Hematopoietic multipotent progenitor cell (in vitro differentiated cells): Measurements from ENCODE around the gene MIF. TPM values are rescaled to one million over a fixed set of nuclear protein-coding genes. Genes with fewer than 3 reads are reported as not detected.
"Not testable (repeated sequence)": the region's sequence is repeated elsewhere in the genome, so short reads cannot be mapped to it uniquely, and the experiment has no call there.

Source experiments
- DNase-seq, 3 donors: peaks; one replicate each; pipeline ENCODE4 v3.0.0-alpha.2; 2011 to 2015; ENCODE audit warnings: low read depth in 2 of 3, low spot score in 2 of 3
- total RNA-seq: library from RNA; depleted of rRNA; stranded (reverse); fragments of >200 nt; gene quantifications from one replicate; pipeline ENCODE4 v1.2.3, GENCODE V29; 2012

MIF gene
- 243 TPM for total RNA-seq

DNA sequence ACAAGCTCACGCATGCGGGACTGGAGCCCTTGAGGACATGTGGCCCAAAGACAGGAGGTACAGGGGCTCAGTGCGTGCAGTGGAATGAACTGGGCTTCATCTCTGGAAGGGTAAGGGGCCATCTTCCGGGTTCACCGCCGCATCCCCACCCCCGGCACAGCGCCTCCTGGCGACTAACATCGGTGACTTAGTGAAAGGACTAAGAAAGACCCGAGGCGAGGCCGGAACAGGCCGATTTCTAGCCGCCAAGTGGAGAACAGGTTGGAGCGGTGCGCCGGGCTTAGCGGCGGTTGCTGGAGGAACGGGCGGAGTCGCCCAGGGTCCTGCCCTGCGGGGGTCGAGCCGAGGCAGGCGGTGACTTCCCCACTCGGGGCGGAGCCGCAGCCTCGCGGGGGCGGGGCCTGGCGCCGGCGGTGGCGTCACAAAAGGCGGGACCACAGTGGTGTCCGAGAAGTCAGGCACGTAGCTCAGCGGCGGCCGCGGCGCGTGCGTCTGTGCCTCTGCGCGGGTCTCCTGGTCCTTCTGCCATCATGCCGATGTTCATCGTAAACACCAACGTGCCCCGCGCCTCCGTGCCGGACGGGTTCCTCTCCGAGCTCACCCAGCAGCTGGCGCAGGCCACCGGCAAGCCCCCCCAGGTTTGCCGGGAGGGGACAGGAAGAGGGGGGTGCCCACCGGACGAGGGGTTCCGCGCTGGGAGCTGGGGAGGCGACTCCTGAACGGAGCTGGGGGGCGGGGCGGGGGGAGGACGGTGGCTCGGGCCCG is at the start of gene MIF:
TSS of gene MIF (plus strand) at position 439 of the 765 bp plus-strand sequence. CDS start at position 531, 92 bp downstream.
- DNase-seq = peak; percentile 85 to 97 (median 94)

DNA sequence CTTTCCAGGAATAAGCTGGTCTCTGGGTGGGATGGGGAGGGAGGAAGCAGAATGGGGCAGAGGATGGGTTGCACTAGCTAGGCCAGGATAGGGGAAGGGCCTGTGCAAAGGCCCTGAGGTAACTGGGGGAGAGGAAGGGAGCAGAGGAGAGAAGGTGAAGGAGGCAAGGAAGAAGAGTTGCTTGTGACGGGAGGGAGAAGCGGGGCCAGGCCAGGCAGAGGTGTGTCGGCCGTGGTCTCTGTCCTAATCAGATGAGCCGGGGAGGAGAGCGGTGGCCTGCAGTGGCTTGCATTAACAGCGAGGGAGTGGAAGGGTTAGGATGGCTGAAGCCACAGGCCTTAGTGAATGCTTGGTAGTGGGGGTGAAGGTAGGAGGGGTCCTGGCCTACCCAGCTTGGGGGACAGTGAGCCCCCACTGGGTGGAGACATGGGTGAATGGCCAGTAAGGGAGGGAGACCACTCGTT is 49.4 kb upstream of the MIF start:
- DNase-seq = no peak

DNA sequence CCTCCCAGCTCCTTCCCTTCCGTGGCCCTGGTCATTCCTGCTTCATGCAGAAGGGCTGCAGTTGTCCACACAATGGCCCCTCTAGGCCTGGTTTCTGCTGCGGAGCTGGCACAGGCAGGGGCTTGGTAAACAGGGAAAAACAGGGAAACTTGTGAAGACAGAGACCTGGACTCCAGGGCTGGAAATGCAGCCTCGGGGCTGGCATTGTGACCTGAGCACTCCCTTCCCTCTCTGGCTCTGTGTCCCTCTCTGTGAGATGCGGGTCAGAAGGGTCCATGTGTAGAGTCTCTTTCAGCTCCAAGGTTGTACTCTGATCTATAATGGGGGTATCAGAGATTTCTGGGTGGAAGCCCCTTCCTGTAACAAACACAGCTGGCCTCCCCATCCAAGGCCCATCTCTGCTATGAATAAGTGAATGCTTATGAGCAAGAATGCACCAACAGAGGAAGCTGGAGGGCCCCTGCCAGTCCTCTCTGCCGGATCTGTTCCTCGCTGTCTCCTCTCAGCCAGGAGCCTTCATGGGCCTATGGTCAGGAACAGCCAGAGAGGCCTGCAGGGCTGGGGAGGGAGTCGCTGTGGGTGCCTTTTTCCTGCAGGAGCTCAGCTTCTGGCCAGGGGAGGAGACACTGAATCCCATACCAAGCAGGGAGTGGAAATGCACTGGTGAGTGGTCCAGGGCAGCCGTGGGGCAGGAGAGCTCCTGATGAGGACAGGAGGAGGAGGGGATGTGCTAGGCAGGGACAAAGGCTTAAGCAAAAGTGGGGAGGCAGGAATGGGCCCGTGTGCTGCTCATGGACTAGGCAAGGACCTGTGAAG is 48.7 kb upstream of the MIF start:
- no peak for DNase-seq

DNA sequence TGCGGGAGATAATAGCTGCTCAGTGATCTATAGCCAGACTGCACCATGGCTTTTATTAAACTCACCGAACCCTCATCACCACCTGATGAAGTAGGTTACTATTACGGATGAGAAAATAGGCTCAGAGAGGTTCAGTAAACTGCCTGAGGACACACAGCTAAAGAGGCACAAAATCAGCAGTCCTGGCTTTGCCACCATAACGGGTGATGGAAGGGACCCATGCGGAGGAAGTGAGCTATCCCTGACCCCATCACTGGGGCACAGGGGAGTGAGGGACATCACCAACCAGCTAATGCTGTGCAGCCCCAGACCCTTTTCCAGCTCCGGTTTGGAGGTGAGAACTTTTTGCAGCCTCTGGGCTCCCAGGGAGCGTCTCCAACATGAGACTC is 48.1 kb upstream of the MIF start:
- DNase-seq = no peak

DNA sequence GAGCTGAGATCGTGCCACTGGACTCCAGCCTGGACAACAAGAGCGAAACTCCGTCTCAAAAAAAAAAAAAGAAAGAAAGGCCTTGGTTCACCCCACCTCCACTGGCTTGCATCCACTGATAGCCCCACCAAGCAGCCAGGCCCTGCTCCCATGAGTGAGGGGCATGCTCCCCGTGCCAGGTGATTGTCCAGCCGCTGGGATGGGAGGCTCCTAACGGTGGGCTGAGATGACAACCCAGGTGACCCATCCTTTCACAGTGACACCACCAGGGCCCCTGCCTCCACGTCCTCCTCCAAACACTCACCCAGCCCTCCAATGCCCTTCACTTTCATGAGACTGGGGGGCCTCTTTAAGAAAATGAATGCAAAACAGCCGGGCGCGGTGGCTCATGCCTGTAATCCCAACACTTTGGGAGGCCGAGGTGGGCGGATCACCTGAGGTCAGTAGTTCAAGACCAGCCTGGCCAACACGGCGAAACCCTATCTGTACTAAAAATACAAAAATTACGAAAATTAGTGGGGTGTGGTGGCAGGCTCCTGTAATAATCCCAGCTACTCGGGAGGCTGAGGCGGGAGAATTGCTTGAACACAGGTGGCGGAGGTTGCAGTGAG is 46.8 kb upstream of the MIF start:
- DNase-seq = no peak

DNA sequence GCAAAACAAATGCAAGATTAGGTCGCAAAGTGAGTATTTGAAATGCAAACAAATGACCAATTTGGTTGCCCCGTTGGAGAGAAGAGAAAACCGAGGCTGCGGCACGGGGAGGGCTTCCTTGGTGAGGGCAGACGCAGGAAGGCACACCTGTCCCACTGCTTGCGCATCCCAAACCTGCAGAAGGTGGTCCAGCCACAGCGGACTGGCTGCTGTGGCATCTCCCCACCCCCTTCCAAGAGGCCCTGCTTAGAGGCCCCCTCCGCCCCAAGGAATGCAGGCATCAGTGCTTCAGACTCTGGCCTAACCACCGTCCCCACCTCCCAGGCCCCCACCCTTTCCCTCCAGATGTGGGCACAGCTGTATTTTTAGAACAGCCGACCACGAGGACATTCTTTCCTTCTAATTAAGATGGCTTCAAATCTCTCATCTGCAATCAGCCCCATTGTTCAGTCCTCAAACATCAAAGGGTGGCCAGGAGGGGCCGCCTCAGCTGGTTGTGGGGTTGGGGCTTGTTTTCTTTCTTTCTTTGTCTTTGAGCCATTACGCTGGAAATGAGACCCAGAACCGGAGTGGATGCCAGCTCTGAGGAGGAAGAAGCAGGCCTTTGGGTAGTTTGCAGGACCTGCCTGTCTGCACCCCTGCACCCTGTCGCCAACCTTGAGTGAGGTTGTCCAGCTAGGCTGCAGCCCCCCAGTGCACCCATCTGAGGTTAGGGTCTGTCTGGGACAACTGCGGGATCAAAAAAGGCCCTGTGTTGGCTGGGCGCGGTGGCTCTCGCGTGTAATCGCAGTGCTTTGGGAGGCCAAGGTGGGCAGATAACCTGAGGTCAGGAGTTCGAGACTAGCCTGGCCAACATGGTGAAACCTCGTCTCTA is 46.0 kb upstream of the MIF start:
- DNase-seq = no peak

DNA sequence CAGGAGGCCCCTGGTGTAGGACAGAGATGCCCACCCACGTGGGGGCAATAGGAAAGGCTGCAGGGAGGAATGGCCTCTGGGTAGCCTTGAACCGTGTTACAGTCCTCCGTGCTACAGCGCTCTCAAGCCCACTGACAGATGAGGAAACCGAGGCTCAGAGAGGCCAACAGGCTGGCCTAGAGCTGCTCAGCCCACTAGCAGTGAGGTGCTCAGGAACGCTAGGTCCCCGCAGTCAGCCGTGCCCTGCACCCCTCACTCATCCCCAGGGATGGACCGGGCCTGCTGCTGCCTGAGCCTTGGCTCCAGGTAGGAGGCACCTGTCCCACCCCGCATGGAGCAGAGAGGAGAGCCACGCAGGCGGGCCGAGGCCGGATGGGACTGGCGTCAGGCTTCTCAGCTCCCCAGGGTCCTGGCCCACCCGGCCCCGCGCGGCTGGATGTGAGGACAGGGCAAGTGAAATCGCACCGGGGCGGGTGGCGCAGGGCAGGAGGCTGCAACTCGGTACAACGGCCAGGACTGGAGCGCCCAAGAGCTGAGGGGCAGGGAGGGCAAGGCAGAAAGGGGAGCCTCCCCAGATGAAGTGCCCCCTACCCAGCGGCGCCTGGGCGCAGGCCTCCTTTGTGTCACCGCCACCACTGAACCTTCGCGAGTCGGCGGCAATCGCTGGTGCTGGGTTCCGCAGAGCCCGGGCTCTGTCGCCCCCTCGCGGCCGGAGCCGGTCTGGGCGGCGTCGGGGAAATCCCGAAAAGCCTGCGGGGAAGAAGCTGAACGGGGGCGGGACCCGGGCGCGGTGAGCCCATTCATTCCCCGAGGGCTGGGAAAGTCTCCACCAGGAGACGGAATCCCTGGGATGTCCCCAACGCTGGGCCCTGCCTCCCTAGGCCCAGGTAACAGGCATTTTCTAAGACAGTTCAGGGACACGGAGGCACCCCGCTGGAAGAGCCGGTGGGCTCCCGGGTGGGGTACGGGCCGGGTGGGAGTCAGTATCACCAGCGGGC is 44.9 kb upstream of the MIF start:
- DNase-seq = peak; percentile 69 to 79 (median 75)

DNA sequence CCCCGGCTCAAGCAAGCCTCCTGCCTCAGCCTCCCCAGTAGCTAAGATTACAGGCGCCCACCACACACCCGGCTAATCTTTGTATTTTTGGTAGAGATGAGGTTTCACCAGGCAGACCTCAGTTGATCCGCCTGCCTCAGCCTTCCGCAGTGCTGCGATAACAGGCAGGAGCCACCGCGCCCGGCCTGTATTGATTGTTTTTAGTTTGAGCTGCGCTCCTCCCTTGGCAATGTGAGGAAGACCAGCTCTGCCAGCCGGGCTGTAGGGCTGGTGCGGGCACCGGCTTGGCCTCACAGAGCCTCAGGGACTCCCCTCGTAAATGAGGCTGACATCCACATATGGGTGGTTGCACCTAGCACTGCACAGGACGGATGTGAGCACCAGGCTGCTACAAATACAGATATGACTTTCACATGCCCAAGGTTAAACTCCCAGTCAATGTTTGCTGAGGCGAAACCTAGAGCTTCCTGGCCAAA is 44.0 kb upstream of the MIF start:
- no peak for DNase-seq

DNA sequence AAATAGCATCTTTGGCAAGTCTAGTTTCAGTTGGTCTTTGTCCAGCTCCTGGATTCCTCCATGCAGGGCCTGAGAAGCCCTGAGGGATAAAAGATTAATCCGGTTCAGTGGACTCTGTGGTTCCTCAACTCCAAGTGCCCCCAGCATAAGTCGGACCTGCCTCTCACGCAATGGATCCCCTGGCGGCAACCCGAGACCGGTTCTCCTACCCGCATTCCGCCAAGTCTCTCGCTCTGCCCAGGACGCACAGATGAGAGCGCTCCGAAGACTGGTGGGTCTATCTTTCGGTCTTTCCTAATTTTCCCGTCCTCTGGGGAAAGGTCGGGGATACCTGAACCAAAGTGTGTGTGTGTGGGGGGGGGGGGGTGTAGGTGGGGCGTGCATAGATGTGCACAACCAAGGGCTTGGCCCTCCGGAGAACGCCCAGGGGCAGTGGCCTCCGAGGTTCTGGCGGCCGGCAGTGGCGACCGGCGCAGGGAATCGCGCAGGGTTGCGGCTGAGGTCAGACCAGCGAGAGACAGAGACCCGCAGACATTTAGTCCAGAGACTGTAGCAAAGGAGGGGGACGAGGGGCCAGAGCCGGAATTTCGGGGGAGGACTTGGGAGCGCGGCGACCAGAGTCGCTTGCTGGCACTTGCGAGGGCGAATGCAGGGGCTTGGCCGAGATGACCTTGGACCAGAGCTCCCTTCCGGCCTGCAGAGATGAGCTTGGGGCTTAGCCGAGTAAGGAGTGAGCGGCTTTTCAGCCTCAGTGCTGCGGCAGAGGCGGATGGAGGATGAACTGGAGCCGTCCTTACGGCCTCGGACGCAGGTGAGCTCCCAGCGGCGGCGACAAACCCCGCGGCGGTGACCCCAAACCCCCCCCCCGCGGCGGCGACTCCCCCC is 37.2 kb upstream of the MIF start:
- peak in 2 of 3 donors; percentile 62 to 63 for DNase-seq

DNA sequence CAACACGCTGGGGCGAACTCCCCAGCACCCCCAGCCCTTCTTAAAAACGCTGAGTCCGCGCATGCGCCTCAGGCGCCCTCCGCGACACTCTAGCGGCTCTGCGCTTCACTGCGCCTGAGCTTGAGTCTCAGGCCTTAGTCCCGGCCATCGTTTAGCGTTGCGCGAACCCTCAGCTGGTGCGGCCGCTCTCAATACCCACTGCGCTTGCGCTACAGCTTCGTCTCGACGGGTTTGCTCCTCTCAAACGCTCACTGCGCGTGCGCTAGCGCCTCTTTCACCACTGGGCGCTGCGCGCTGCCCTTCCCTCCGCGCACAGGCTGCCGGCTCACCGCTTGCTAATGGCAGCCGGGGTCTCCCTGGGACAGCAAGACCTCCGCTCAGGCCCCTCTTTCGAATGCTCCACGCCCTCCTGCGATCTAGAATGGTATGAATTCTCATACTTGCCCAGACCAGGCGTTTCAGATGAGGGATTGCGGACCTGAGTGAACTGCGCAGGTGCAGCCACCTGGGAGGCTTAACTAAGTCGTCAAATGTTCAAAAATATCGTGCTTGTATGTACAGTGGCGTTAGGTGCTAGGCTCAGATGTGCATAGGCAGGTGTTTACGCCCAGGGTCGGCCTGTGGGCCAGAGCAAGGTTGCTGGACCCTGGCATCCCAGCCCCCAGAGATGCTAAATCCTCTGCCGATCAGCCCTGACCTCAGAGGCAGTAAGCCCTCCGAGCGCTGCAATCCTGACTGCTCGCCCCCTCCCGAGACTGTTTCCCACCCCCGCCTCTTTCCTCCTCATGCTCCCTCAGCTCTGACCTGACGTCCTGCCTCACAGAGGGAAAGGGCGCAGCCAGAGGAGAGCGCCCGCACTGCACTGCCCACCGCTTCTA is 36.3 kb upstream of the MIF start, which contains the start of gene SLC2A11:
TSS of gene SLC2A11 (plus strand) at position 270 of the 878 bp plus-strand sequence. CDS start at position 395, 125 bp downstream.
- peak; percentile 87 to 99 (median 98) for DNase-seq

DNA sequence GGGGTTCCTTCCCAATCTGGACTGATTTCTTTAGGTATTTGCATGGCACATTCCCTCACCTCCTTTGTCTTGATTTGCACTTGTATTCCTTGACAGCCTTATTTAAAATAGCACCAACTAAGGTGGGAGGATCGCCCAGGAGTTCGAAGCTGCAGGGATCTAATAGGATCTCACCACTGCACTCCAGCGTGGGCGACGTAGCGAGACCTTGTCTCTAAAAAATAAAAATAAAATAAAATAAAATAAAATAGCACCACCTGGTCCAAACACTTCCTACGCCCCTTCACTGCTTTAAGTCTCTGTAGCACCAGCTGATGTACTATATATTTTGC is 35.7 kb upstream of the MIF start:
- DNase-seq = no peak

DNA sequence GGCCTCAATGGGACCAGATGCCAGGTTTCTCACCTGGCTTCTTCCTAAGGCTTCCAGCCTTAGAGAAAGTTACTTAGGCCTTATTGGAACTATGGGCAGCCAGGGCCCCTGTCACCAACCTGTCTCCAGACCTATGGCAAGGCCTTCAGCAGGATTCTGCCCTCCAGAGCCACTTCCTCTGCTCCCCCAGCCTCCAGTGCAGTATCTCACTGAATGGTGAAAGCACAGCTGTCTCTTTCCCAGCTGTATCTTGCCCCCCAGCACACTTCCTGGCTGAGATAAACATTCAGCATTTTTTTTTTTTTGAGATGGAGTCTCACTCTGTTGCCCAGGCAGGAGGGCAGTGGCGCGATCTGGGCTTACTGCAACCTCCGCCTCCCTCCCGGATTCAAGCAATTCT is 35.0 kb upstream of the MIF start:
- DNase-seq = peak in 1 of 3 donors; percentile 26

DNA sequence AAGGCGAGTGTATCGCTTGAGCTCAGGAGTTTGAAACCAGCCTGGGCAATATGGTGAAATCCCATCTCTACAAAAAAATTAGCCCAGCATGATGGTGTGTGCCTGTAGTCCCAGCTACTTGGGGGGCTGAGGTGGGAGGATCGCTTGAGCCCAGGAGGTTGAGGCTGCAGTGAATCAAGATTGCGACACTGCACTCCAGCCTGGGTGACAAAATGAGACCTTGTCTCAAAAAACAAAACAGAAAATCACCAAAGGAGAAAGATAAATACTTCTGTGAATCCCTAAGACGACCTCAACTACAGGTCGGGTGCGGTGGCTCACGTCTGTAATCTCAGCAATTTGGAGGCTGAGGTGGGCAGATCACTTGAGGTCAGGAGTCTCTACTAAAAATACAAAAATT is 34.0 kb upstream of the MIF start:
- not testable (repeated sequence) for DNase-seq

DNA sequence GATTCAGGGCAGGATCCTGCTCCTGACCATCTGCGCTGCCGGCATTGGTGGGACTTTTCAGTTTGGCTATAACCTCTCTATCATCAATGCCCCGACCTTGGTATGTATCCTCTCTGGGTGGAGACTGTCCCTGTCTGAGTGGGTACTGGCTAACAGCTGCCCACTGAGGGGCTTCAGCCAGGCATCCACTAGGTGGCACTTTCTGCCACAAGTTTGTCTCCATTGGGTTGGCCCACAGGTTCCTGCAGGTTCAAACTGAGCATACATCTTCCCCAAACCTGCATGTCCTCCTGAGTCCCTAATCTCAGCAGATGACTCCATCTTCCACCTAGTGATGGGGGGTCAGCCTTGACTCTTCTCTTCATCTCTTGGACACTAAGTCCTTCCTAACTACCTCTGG is 32.1 kb upstream of the MIF start:
- peak in 2 of 3 donors; percentile 51 to 76 for DNase-seq

DNA sequence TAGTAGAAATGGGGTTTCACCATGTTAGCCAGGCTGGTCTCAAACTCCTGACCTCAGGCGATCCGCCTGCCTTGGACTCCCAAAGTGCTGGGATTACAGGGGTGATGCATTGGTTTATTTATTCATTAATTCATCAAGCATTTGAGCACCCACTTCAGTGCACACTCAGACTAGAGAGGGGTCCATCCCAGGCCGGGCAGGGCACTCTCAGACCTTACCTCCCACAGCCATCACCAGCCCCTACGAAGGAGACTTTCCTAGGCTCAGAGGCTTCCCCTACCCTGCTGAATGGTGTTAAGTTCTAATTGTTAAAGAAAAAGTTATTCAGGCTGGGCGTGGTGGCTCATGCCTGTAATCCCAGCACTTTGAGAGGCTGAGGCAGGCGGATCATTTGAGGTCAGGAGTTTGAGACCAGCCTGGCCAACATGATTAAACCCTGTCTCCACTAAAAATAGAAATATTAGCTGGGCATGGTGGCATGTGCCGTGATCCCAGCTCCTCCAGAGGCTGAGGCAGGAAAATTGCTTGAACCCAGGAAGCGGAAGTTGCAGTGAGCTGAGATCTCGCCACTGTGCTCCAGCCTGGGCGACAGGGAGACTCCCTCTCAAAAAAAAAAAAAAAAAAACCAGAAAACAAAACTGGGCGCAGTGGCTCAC is 29.6 kb upstream of the MIF start:
- DNase-seq = not testable (repeated sequence)

DNA sequence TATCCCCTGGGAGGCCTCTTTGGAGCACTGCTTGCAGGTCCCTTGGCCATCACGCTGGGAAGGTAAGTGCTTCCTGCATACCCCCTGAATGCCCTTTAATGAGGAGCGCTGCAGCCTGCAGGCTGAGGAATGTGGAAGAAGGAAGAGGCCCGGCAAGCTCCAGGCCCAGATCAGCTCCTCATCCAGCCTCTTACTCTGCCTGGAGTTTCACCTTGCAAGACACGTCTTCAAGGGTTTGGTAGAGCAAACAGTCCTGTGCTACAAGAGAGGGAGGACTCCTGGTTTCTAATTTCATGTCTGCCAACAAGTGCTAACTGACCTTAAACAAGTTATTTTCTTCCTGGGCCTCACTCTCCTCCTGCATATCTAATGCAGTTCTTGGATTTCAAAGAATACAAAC is 25.6 kb upstream of the MIF start:
- DNase-seq = no peak

DNA sequence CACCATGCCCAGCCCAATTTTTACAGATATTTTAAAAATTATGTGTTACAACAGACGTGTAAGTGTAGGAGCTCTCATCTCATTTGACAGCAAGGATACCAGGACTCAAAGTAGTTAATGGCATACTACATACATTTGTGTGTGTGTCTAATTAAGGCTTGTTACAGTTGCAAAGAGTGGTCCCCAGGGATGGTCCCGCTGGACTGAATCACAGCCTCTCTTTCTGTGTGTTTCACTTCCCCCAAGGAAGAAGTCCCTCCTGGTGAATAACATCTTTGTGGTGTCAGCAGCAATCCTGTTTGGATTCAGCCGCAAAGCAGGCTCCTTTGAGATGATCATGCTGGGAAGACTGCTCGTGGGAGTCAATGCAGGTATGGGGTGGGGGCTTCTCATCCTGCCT is 19.3 kb upstream of the MIF start:
- DNase-seq = no peak
